ENCODE results near the gene SIAE.

SIAE gene

DNA sequence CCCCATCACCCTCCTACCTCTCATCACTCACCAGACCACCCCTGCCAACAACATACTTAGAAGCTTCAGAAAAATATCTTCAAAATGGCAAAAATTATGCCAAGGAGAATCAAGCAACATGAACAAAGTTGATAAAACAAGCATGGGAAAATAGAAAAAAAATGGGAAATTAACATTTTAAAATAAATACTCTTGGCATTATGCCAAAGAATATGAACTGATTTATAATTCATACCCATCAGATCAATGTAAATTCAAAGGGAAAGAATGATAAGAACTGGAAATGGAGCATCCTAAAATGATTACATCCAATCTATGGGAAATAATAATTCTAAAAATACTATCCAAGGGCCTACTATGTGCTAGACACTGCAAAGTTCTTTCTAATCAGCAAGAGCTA, 12.0 kb downstream of the SIAE start:
- no peak for DNase-seq

- DNase-seq, result no peak
Measured at GRCh38 chr11:124658986-124659385, 14.6 kb downstream of the SIAE start.

GRCh38 chr11:124658501-124658900, 15.0 kb downstream of the SIAE start:
- DNase-seq, result no peak

DNA sequence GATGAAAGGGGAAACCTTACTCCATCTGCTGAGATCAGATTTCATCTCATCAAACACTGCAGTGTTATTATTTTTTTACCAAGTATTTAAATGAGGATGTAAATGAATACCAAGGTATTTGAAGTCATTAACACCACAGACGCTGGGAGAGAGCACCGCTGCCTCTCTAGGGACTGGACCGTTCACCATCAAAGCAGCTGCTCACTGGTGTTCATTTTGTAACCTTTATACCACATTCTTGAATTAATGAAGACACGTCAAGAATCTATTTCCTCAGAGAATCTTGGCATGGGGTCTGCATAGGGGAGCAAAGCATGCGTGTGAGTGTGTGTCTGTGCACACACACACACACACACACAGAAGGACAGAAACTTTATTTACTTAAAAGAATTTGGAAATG, 15.6 kb downstream of the SIAE start:
- no peak for DNase-seq

GRCh38 chr11:124656774-124657630, 16.5 kb downstream of the SIAE start:
- no peak for DNase-seq

DNA sequence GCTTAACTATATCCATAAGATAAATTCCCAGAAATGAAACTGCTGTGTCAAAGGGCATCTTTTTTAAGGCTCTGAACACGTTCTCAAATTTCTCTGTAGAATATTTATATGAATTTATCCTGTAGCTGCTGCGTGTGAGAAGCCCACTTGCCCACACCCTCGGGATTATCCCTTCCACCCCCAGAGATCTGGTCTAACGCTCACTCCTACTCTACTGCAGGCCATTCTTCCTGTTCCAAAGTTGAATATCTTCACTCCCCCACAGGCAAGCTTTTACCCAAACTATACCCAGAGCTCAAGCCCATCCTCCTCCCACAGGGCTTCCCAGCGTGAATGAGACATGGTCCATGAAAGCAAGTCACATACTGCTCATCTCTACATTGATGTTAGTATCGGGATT, 24.9 kb downstream of the SIAE start:
- no peak for DNase-seq

- DNase-seq, result no peak
Measured at GRCh38 chr11:124646148-124646547, 27.4 kb downstream of the SIAE start.

DNA sequence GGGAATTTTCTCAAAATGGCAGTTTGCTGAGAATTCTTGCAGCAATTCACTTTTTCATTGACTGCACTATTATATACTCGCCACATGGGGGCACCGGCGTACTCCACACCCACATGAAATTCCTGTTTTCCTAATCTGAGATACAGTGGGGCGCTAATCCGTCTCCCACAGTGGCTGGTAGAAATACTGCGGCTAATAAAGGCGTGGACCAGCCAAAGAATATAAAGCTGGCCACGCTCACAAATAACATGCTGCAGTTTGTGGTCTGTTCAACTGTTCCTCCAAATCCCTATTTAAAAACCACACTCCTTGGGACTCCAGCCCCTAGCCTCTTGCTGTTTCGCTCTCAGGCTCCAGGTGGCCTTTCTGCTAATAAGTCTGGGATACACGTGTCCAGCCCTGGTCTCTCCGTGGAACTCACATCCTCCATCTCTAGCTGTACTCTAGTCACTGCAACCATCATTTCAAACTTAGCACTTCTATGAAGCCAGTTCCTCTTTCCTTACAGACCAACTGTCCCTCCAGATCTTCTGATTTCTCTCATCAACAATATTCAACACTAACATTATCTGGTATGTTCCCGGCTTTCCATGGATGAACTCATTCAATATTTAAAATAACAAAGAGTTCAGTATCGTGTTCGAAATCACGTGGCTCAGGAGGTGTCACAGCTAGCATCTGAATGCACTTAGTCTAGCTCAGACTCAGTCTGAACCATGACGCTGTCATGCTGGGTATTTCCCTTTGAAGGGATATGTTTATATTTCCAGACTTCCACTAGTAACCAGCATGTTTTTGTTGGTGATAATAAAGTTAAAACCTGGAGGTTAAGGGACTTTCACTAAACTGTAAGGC, 28.9 kb downstream of the SIAE start:
- DNase-seq, result no peak

DNA sequence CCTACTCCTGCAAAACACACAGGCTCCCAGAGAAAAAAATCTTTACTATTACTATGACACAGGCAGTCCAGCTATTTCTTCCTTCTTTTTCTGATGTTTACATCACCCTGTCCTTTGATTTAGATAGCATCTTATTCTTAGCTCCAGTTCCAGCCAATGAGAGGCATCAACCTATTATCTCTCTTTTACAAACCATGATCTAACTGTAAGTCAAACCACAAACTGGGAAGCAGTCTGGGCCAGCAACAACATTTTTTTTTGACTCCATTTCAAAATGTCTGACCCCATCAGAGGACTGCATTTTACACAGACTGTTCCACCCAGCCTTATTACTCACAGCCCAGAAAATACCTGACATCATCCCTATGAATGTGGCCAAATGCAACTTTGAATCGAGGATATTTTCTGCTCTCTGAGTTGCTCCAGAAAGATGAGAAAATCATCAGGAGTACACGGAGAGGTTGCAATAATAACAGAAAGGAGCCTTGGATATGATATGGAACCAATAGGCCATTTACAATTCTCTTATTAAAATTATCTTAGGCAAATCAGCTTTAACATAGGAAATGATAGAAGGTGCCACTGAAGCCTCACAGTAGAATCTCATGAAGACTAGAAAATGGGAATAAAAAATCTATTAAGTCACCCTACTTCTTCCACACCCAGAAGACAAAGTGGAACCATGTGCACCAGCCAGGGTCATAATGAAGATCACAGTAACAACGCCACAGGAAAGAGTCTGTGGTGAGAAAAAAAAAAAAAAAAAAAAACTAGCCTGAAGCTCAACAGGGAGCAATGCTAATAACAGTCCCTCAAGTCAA, 29.7 kb downstream of the SIAE start:
- no peak for DNase-seq

DNA sequence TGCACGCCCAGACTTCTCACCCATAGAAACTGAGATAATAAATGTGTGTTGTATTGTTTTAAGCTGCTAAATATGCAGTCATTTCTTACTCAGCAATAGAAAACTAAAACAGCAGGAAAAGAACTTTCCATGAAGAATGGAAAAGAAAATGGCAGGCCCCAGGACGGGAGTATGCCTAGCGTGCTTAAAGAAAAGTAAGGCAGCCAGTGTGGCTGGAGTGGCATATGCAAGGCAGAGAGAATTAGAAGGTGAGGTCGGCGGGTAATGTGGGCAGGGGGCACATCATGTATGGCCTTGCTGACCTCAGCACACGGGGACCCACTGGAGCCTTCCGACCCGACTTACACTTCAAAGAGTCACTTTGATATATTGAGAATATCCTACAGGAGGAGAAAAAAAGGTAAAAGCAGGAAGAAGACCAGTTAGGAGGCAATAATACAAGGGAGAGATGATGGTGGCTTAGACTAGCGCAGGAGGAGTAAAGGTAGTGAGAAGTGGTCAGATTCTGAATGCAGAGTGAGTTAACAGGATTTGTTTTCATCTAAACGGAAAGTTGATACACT, 30.4 kb downstream of the SIAE start:
- DNase-seq, result no peak

DNA sequence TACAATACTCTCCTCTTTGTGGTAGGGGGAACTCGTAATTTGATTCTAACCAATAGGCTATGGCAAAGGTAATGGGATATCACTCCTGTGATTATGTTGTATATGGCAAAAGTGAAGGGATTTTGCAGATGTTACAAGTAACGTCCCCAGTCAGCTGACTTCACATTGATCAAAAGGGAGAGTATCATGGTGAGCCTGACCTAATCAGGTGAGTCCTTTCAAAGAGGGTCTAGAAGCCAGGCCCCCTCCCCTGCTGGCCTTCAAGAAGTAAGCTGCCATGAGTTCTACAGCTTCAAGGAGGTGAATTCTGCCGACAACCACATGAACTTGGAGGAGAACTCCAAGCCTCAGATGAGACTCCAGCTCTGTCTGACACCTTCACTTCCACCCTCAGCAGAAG, 30.9 kb downstream of the SIAE start:
- DNase-seq, result no peak

DNA sequence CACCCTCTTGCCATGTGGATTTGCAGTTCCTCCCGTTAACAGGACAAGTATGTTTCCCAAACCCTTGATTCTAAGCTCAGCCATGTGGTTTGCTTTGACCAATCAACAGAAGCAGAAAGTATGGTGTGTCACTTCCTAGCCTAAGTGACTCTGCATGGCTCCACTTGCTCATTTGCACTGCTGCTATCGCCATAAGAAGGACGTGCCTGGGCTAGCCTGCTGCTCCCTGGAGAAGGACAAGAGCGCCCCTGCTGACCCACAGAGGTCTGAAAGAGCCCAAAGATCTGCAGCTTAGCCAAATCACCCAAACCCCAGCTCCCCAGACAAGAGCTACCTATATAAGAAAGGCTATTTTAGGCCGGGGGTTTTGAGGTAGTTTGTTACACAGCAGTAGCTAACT, 32.9 kb downstream of the SIAE start:
- DNase-seq, result no peak

- DNase-seq, result no peak
Measured at GRCh38 chr11:124639186-124639585, 34.4 kb downstream of the SIAE start.

GRCh38 chr11:124638500-124638899, 35.0 kb downstream of the SIAE start:
- DNase-seq, result no peak

DNA sequence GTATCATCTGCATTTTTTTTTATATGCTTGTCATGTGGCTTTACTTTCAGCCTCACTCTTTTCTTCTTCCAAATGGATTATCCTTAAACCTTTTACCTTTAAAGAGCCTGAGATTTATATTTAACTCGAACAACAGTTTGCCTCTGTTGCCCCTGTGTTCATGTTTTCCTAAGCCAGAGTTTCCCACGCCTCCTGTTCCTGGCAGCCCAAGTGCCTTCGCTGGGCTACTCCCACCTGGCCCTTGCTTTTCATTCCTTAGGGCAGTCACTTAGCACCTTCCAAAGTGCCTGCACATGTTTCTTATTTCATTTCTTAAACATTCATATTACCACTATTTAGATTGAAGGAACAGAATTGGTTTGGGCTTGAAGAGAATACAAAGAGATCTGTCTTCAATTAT, 37.6 kb downstream of the SIAE start:
- DNase-seq, result no peak

DNA sequence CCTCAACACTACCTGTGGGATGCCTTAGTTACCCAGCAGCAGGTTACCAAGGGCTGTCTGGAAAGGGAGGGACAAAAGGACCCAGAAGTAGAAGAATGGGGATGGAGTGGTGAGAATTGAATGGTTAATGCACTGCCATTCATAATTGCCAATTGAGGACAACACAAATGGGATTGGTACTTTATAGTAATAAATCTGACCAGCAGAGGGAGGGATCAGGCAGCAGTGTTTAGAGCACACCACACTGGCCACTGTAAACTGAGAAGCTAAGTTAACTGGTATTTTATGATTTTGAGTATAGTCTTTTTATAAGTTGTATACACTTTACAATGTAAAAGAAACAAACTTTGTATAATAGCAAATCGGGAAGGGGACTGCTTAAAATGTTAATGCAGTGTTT, 40.2 kb downstream of the SIAE start:
- no peak for DNase-seq

DNA sequence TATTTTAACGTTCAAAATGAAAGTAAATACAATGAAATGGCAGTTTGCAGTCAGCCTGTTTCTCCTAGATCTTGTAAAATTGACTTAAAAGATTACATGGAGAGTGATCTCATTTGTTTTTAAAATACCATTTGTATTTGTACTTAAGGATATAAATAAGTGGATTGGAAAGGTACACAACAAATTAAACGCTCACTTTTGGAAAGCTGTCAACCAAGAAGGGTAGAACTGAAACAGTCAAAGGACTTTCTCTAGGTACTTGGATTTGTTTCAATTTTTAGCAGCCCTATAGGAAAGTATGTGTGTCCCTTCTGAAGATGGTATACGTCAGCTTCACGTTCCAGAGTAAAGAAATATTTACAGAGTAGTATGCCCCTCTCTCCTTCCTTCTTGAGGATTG, 43.6 kb downstream of the SIAE start:
- DNase-seq, result no peak

DNA sequence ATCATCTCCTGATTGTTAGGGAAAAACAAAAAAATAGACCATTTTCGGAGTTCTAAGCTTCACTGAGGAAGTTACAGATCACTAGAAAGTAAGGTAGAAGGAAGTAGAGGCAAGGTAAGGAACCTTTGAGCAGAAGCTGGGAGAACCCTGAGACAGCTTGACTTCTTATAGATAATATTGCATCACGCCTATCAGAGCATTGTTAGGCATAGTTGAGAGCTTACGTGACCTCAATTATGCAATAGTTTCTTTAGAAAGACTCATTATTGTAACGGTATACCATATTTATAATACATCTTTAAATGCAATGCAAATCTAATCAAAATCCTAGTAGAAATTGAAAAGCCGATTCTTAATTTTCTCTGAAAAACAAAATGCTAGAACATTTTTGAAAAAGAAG, 46.0 kb downstream of the SIAE start:
- DNase-seq, result no peak

DNA sequence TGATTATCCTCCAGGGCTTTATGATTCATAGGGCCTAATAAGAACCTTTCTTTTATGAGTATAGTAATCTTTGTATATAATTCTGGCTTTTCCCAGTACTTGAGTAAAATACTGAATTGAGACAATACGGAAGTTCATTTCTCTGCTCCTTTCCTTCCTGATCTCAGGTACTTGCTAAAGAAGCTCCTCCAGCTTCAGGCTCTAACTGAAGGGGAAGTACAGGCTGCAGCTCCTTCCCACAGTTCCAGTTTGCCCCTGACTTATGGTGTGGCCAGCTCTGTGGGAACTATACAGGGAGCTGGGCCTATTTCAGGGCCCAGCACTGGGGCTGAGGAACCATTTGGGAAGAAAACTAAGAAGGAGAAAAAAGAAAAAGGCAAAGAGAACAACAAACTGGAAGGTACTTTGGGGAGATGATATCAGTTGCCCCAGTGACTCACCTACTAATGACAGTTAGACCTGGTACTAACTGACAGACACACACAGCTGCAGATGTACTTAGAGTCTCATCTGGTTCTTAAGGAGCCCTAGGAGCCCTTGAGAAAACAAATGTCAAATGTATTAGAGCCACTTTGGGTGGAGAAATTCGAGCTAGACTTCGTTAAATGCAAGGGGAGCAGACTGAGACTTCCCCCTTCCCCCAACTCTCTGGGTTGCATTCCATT, 47.9 kb downstream of the SIAE start:
- DNase-seq, result no peak

- DNase-seq, result no peak
Measured at GRCh38 chr11:124623861-124624525, 49.5 kb downstream of the SIAE start.

DNA sequence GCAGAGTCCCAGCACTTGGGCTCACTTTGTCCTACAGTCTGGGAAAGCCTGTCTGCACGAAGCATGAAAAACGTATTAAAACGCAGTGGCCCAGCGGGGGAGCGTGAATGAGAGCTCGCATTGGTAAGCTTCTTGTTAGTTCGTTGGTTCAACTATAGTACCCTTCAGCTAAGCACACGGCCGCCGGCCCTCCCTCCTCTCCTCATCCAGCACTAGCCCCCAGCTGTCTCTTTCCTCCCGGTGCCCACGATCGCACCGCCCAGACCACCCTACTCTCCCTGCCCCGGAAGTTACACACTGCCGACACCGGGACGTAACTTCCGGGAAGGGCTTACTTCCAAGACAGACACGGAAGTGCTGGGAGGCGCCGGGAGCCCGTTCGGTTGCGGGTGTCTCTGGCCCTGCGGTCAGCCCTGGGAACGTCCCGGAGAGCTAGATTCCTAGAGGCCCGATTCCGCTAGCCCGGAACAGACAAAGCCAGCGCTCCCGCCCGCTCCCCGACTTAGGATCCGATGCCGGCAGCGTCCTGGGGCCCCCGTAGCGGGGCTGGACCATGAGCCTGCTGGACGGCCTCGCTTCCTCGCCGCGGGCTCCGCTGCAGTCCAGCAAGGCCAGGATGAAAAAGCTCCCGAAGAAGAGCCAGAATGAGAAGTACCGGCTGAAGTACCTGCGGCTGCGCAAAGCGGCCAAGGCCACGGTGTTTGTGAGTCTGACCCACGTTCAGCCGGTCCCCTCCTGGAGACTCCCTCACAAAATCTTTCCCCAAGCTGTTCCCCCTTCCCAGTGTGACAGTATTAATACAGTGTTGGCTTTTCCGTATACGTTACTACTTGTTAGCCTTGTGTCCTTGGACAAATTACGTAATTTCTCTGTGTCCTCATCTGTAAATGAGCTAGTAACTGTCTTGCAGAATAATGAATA, 50.7 kb downstream of the SIAE start, which contains the start of gene TBRG1:
TSS of gene TBRG1 (plus strand) at position 334 of the 921 bp plus-strand sequence. CDS start at position 554, 220 bp downstream.
- no peak for DNase-seq
